HG02943 (cell line): ENCODE results near the gene LPCAT3.

Experiments used
- ATAC-seq: cut with Tn5 transposase; IDR thresholded peaks from one replicate; pipeline ENCODE4 v1.9.1; 2021; ENCODE audit warnings: mild to moderate bottlenecking, low read depth, moderate library complexity; ENCODE audit not compliant: unreplicated experiment

Gene LPCAT3

GRCh38 chr12:7004287-7004803 lies 13.9 kb downstream of the LPCAT3 start:
- no peak for ATAC-seq

GRCh38 chr12:7001921-7002591 lies 16.2 kb downstream of the LPCAT3 start:
- no peak for ATAC-seq

GRCh38 chr12:6998715-6999451 lies 19.4 kb downstream of the LPCAT3 start:
- ATAC-seq = no peak

GRCh38 chr12:6996040-6996441 lies 22.2 kb downstream of the LPCAT3 start:
- ATAC-seq = no peak

- ATAC-seq = no peak
Measured at GRCh38 chr12:6987956-6988553, 30.2 kb downstream of the LPCAT3 start.

GRCh38 chr12:6982532-6982931 lies 35.7 kb downstream of the LPCAT3 start:
- ATAC-seq = no peak

GRCh38 chr12:6981152-6982052 lies 36.9 kb downstream of the LPCAT3 start:
- ATAC-seq = no peak

GRCh38 chr12:6980740-6981139 lies 37.5 kb downstream of the LPCAT3 start:
- ATAC-seq = no peak

- no peak for ATAC-seq
Measured at GRCh38 chr12:6980075-6980474, 38.2 kb downstream of the LPCAT3 start.

GRCh38 chr12:6979453-6979852 lies 38.8 kb downstream of the LPCAT3 start:
- ATAC-seq = no peak

GRCh38 chr12:6979021-6979420 lies 39.3 kb downstream of the LPCAT3 start:
- no peak for ATAC-seq

- ATAC-seq = no peak
Measured at GRCh38 chr12:6978611-6979011, 39.7 kb downstream of the LPCAT3 start.

- no peak for ATAC-seq
Measured at GRCh38 chr12:6978188-6978587, 40.1 kb downstream of the LPCAT3 start.

- ATAC-seq = no peak
Measured at GRCh38 chr12:6977653-6978052, 40.6 kb downstream of the LPCAT3 start.

- ATAC-seq = no peak
Measured at GRCh38 chr12:6975297-6976032, 42.8 kb downstream of the LPCAT3 start.

GRCh38 chr12:6974180-6974579 lies 44.1 kb downstream of the LPCAT3 start:
- no peak for ATAC-seq

GRCh38 chr12:6970096-6970527 lies 48.2 kb downstream of the LPCAT3 start:
- peak; percentile 24 for ATAC-seq

- no peak for ATAC-seq
Measured at GRCh38 chr12:6968426-6968825, 49.9 kb downstream of the LPCAT3 start.

GRCh38 chr12:6967651-6968100 lies 50.6 kb downstream of the LPCAT3 start:
- no peak for ATAC-seq

- no peak for ATAC-seq
Measured at GRCh38 chr12:6966351-6966750, 51.9 kb downstream of the LPCAT3 start.
